GM19438 (cell line): ENCODE data around the gene SHROOM1.

Experiments used
- ATAC-seq: cut with Tn5 transposase; IDR thresholded peaks from one replicate; pipeline ENCODE4 v1.9.1; 2021; ENCODE audit warnings: low read depth; ENCODE audit not compliant: unreplicated experiment

Gene SHROOM1

GRCh38 chr5:132826424-132827082 is 3.9 kb downstream of the SHROOM1 start:
- no peak for ATAC-seq

DNA sequence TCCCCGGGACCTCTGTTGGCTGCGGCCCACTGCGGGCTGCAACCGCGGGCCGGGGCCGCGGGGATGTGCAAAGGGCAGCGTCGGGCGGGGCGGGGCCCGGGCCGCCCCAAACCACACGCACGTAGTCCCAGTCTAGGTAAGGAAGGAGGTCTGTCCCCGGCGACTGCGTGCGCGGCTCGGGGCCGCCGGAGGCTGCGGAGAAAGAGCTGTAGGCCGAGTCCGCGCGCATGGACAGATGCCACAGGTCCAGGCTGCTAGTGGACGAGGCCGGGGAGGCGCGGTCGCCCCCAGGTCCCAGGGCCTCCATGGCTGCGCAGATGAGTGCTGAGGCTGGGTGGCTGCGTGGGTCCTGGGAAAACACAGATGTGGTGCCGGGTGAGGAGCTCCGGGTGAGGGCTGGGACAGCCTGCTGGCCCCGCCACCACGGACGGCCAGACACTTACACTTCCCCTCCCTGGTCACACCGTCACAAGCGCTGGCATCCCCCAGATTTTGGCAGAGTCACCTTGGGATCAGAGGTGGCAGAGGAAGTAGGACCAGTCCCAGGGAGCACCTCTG is 4.5 kb downstream of the SHROOM1 start:
- ATAC-seq, result no peak

- ATAC-seq, result no peak
These were observed 5.2 kb downstream of the SHROOM1 start for GRCh38 chr5:132825033-132825833.

GRCh38 chr5:132824426-132824825 is 6.0 kb downstream of the SHROOM1 start:
- no peak for ATAC-seq

- ATAC-seq, result no peak
These were observed 6.9 kb downstream of the SHROOM1 start for GRCh38 chr5:132823481-132824050.

DNA sequence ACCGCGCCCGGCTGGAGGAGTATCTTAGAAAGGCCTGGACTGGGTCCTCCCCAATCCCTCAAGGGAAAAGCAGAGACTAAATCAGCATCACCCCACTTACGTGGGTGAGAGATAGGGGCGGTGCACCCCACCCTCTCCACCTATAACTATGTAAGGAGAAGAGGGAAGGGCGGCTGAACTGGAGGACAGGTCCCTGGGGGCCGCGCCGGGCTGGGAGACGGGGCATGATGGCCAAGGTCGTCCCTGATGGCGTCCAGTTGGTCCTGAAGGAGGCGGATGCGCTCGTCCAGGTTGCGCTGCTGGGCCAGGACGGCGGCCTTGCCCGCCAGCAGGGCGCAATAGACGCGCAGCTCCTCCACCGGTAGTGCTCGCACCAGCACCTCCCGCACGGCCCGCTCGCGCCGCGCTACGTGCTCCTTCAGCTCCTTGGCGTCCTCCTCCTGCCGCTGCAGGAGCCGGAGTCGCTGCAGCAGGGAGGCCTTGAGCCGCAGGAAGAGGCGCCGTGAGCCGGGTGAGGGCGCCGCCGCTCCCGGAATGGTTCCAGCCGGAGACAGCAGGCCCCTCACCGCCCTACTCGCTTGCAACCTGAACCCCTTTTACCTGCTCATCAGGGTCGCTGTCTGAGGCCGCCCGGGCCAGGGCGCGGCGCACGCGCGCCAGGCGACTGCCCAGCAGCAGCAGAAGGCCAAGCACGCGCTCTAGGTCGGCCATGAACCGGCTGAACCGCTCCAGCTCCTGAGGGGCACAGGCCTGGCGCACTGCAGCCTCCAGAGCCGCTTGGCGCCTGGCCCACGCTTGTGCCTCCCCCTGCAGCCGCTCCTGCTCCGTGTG is 7.6 kb downstream of the SHROOM1 start:
- ATAC-seq, result no peak

DNA sequence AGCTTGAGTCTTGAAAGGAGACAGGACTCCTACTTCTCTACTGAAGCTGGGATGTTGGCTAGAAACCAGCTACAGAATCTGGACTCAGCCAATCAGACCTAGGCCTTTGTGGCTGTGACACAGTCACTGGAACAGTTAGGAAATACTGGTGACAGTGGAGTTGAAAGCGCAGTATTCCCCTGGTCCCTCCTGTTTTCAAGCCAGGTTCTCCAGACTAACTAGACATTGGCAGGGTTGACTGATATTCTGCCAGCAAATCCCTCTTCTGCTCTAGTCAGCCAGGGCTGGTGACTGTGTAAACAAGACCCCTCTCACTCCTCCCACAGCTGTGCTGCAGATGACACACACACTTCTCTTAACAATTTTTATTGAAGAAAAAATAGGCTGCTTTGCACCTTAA is 8.7 kb downstream of the SHROOM1 start:
- no peak for ATAC-seq

- ATAC-seq, result no peak
These were observed 9.1 kb downstream of the SHROOM1 start for GRCh38 chr5:132821350-132821749.

- ATAC-seq, result no peak
These were observed 10.2 kb downstream of the SHROOM1 start for GRCh38 chr5:132820162-132820754.

DNA sequence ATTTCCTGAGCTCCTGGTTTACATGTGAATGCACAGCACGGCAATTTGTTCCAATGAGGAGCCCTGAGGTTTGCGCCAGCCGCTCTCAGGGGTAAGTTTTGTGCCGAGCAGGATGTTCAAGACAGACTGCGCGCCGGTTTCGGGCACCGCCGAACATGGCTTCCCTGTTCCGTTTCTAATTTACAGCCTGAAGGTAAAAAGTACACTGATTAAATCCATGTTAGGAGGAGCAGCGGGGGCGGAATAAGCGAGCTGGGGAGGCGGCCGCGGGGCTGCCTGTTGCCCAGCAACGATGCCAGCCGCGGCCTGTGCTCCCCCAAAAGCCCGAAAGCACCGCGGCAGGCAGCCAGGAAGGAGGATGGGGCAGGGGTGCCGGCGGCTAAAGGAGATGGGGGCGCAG is 11.0 kb downstream of the SHROOM1 start:
- no peak for ATAC-seq

DNA sequence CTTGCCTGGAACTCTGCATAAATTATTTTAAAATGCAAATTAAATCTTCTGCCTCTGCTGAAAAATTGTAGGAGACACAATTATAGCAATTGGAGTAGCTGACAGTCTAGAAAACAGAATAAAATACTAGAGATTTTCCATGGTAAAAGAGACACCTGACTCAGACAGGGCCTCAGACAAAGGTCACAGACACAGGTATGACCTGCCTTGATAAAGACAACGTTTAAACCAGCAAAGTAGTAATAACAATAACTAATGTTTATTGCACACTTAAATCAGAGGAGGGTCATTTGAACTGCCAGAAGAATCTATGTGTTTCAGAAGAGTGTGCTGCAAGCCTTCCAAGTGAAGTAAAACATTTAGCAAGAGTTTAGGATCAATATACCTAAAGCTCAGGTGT is 13.4 kb downstream of the SHROOM1 start:
- no peak for ATAC-seq

- no peak for ATAC-seq
These were observed 13.9 kb downstream of the SHROOM1 start for GRCh38 chr5:132816554-132816953.

DNA sequence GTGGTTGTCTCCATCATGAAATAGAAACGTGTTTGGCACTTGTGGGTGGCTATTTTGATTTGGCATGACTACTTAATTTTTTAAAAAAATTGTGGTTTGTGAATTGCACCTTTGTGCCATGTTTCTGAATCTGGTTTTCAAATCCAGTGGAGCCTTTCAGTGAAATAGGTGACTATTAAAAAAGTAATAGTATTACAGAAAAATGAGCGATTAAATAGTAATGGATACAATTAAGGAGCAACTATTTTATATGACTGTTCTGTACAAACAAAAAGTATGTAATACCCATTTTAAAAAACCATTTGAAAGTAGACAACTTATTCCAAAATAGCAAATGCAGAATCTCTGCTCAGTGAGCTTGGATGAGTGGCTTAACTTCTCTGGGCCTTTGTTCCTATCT is 14.4 kb downstream of the SHROOM1 start:
- no peak for ATAC-seq

DNA sequence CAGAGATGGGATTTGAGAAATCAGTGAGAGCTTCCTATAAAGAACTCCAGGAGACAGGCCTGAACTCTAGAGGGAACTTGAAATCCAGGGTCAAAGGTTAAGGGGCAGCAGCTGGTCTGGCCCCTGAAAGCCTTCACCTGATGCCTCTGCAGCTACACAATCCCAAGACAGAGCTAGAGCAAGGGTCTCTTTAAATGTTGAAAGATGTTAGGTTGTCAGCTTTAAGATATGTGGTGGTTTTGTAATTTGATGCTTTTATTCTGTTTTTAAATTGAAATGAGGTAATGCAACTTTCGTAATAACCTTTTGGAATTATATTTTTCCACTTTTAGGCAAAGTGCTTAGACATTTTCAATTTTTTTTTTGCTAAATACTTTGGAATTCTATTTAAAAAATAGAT is 15.0 kb downstream of the SHROOM1 start:
- ATAC-seq, result no peak

DNA sequence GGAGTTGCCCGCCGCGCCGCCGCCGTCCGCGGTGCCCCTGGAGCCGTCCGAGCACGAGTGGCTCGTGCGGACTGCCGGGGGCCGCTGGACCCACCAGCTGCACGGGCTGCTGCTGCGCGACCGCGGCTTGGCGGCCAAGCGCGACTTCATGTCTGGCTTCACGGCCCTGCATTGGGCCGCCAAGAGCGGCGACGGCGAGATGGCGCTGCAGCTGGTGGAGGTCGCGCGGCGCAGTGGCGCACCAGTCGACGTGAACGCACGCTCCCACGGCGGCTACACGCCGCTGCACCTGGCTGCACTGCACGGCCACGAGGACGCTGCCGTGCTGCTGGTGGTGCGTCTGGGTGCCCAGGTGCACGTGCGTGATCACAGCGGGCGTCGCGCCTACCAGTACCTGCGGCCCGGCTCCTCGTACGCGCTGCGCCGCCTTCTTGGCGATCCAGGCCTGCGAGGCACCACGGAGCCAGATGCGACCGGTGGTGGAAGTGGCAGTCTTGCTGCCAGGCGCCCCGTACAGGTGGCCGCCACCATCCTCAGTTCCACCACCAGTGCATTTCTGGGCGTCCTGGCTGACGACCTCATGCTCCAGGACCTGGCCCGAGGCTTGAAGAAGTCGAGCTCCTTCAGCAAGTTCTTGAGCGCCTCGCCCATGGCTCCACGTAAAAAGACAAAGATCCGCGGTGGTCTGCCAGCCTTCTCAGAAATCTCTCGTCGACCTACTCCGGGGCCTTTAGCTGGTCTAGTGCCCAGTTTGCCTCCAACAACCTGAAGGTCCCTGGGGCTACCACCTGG is 15.7 kb downstream of the SHROOM1 start:
- ATAC-seq, result no peak

GRCh38 chr5:132813599-132814502 is 16.6 kb downstream of the SHROOM1 start:
- no peak for ATAC-seq

- ATAC-seq, result no peak
These were observed 17.5 kb downstream of the SHROOM1 start, which contains the start of gene SOWAHA for GRCh38 chr5:132812781-132813598. SOWAHA (plus strand) TSS chr5:132813302; CDS start chr5:132813622, 320 bp downstream.
